T-helper 17 cell (primary cell): ENCODE data around the gene UQCR11. TPM values are rescaled to one million over a fixed set of nuclear protein-coding genes. Genes with fewer than 3 reads are reported as not detected.

ENCODE experiments used
- ATAC-seq: fragments of 150-1000 bp; cut with Tn5 transposase; 2 replicates; pipeline ENCODE4 v1.10.0; 2021; ENCODE audit warnings: mild to moderate bottlenecking, moderate library complexity
- DNase-seq, 3 donors: peaks; one replicate each; pipeline versions ENCODE4 v3.0.0 to v3.0.0-alpha.2; 2020 to 2021
- H3K9me3 ChIP-seq: one replicate; pipeline ENCODE4 v1.7.0; 2013; ENCODE audit warnings: low read length, mild to moderate bottlenecking; ENCODE audit not compliant: control insufficient read depth, poor library complexity, severe bottlenecking
- H3K27ac Mint-ChIP-seq: one replicate; pipeline ENCODE4 v1.8.0; 2022; ENCODE audit warnings: mild to moderate bottlenecking, moderate library complexity, mixed read lengths
- H3K27me3 Mint-ChIP-seq: one replicate; pipeline ENCODE4 v1.8.0; 2022; ENCODE audit warnings: mixed read lengths
- H3K36me3 Mint-ChIP-seq: one replicate; pipeline ENCODE4 v1.8.0; 2022; ENCODE audit warnings: low read depth, mixed read lengths
- H3K4me1 Mint-ChIP-seq: one replicate; pipeline ENCODE4 v1.8.0; 2022; ENCODE audit warnings: mild to moderate bottlenecking, mixed read lengths
- H3K4me3 Mint-ChIP-seq: one replicate; pipeline ENCODE4 v1.8.0; 2022; ENCODE audit warnings: mild to moderate bottlenecking, moderate library complexity, mixed read lengths
- total RNA-seq, 4 donors: library from RNA in 2 of 4; stranded (reverse) in 2 of 4; gene quantifications; one replicate each; pipeline ENCODE4 v1.2.3 and lab custom pipeline; 2022 to 2026

The UQCR11 gene
- total RNA-seq, 2 donors from 2014 or later: 125 to 128 TPM

DNA sequence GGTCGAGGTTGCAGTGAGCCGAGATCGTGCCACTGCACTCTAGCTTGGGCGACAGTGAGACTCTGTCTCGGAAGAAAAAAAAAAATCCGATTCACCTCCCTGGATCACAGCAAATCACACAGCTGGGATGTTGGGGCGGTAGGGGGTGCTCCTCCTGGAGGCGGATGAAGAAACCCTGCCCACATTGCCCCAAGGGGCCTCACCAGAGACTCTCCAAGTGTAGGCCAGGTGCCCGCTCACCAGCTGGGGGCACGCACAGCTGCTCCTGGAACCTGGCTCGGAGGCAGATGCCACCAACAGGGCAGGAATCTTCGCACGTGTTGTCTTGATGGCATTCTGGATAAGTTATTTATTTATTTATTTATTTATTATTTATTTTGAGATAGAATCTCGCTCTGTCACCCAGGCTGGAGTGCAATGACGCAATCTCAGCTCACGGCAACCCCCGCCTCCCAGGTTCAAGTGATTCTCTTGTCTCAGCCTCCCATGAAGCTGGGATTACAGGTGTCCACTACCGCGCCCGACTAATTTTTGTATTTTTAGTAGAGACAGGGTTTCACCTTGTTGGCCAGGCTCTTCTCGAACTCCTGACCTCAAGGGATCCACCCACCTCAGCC lies 3.1 kb downstream of the UQCR11 start:
- ATAC-seq: no peak
- Mint-ChIP-seq H3K27me3 (no peaks in the 10 kb centered on the region), H3K4me3 (no peak overlapping the region), H3K4me1 (peaks cover 25% of the 10 kb centered on the region), H3K27ac (no peak overlapping the region), H3K36me3 (no peaks in the 10 kb centered on the region)
- no peaks in the 10 kb centered on the region for H3K9me3 ChIP-seq
- no peak for DNase-seq

DNA sequence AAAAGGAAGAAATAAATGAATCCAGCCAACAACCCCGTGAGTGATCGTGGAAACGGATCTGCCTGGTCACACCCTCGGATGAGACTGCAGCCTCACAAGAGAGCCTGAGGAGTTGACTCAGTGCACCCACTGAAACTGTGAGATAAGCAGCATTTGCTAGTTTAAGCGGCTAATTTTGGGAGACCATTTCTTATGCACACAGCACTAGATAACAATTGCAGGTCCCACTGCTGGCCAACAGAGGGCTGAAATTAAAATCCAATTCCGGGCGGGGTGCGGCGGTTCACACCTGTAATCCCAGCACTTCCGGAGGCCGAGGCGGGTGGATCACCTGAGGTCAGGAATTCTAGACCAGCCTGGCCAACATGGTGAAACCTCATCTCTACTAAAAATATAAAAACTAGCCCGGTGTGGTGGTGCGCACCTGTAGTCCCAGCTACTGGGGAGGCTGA lies 3.6 kb downstream of the UQCR11 start:
- no peaks in the 10 kb centered on the region for H3K36me3 Mint-ChIP-seq
- H3K4me3 Mint-ChIP-seq: no peak overlapping the region
- no peaks in the 10 kb centered on the region for H3K27me3 Mint-ChIP-seq
- H3K9me3 ChIP-seq: no peaks in the 10 kb centered on the region
- peaks cover 25% of the 10 kb centered on the region for H3K4me1 Mint-ChIP-seq
- no peak overlapping the region for H3K27ac Mint-ChIP-seq
- no peak for DNase-seq
- no peak for ATAC-seq

GRCh38 chr19:1599460-1599846 lies 5.8 kb downstream of the UQCR11 start:
- no peaks in the 10 kb centered on the region for H3K27me3 Mint-ChIP-seq
- DNase-seq (no peak), ATAC-seq (no peak)
- H3K9me3 ChIP-seq: no peaks in the 10 kb centered on the region
- H3K27ac Mint-ChIP-seq: no peak overlapping the region
- H3K36me3 Mint-ChIP-seq: no peaks in the 10 kb centered on the region
- no peak overlapping the region for H3K4me3 Mint-ChIP-seq
- H3K4me1 Mint-ChIP-seq: peaks cover 16% of the 10 kb centered on the region

GRCh38 chr19:1598777-1599459 lies 6.3 kb downstream of the UQCR11 start:
- no peaks in the 10 kb centered on the region for H3K27me3 Mint-ChIP-seq
- DNase-seq (no peak), ATAC-seq (no peak)
- no peak overlapping the region for H3K4me3 Mint-ChIP-seq
- no peak overlapping the region for H3K27ac Mint-ChIP-seq
- no peaks in the 10 kb centered on the region for H3K36me3 Mint-ChIP-seq
- H3K9me3 ChIP-seq: no peaks in the 10 kb centered on the region
- H3K4me1 Mint-ChIP-seq: peaks cover 11% of the 10 kb centered on the region

- no peaks in the 10 kb centered on the region for H3K9me3 ChIP-seq
- H3K27me3 Mint-ChIP-seq: no peaks in the 10 kb centered on the region
- peak overlapping the region; percentile 90 for H3K27ac Mint-ChIP-seq
- ATAC-seq: no peak
- no peak for DNase-seq
- H3K36me3 Mint-ChIP-seq: no peaks in the 10 kb centered on the region
- peaks cover 17% of the 10 kb centered on the region for H3K4me1 Mint-ChIP-seq
- peak overlapping the region; percentile 91 for H3K4me3 Mint-ChIP-seq
Measured at GRCh38 chr19:1593501-1593772, 11.8 kb downstream of the UQCR11 start.

DNA sequence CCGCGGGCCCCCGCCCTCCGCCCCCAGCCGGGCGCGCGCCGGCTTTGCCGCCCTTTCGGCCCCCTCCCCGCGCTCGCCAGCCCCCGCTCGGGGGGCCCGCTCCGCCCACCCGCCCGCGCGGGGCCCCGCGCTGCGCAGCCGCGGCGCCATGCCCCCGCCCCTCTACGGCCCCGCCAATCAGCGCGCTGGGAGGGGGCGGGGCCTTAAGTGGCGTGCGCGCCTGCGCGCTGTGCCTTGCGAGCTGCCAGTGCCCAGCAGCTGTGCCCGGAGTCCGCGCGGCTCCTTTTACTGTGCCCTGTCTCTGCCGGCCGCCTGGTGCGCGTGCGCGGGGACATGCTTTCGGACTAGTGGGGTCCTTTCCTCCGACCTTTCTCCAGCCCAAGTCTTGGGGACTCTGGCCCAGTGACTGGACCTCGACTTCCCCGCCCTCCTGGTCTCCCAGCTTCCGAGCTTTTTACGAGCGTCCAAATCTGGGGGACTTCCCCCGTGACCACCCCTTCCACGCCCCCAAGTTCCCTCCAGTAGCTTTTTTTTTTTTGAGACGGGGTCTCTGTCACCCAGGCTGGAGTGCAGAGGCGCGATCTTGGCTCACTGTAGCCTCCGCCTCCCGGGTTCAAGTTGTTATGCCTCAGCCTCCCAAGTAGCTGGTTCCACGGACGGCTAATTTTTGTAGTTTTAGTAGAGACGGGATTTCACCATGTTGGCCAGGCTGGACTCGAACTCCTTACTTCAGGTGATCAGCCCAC lies 12.3 kb downstream of the UQCR11 start, which contains the start of gene MBD3:
MBD3 (minus strand) TSS at position 111 of the 746 bp plus-strand sequence. CDS start 234 bp downstream, outside the sequence.
- Mint-ChIP-seq H3K27me3 (no peaks in the 10 kb centered on the region), H3K4me1 (peaks cover 17% of the 10 kb centered on the region), H3K4me3 (peak within 1 kb of the TSS; percentile 91), H3K36me3 (no peaks in the 10 kb centered on the region), H3K27ac (peak within 1 kb of the TSS; percentile 90)
- no peaks in the 10 kb centered on the region for H3K9me3 ChIP-seq
- ATAC-seq (peak; percentile 85), DNase-seq (peak; percentile 82 to 89 (median 87))

GRCh38 chr19:1592024-1592754 lies 13.1 kb downstream of the UQCR11 start:
- peak overlapping the region; percentile 89 for H3K4me3 Mint-ChIP-seq
- DNase-seq (peak; percentile 77 to 84 (median 78)), ATAC-seq (peak; percentile 86)
- H3K27me3 Mint-ChIP-seq: no peaks in the 10 kb centered on the region
- peaks cover 19% of the 10 kb centered on the region for H3K4me1 Mint-ChIP-seq
- H3K27ac Mint-ChIP-seq: peak overlapping the region; percentile 90
- no peaks in the 10 kb centered on the region for H3K9me3 ChIP-seq
- H3K36me3 Mint-ChIP-seq: no peaks in the 10 kb centered on the region

DNA sequence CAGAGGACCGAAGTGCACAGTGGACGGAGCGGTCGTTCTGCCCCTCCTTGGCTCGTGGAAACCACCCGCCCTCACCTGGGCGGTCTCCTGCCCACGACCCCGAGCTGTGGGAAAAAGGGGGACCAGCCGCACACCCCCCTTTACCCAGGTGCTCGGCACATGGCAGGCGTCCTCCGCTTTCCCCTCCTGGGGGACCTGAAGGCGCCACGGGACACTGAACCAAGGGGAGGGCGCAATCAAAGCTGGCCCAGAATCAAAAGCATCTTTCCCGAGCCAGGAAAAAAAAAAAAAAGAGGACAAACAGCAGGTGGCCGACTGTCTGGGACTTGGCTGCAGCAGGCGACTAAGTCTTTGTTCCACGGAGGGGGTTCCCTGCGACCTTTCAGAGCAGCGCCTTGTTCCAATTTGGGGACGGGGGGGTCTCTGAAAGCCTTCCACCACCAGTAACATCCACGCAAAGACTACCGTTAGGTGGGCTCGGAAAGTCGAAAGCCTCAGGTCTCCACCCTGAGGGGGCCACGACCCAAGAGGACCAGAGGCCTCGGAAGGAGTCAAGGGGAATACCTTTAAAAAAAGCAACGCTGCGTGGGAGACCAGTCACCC lies 13.7 kb downstream of the UQCR11 start:
- H3K36me3 Mint-ChIP-seq: no peaks in the 10 kb centered on the region
- no peak for DNase-seq
- no peak for ATAC-seq
- H3K9me3 ChIP-seq: no peaks in the 10 kb centered on the region
- H3K27me3 Mint-ChIP-seq: no peaks in the 10 kb centered on the region
- peak overlapping the region; percentile 90 for H3K27ac Mint-ChIP-seq
- H3K4me3 Mint-ChIP-seq: peak overlapping the region; percentile 89
- peaks cover 19% of the 10 kb centered on the region for H3K4me1 Mint-ChIP-seq

GRCh38 chr19:1590641-1591397 lies 14.4 kb downstream of the UQCR11 start:
- Mint-ChIP-seq H3K27ac (peak overlapping the region; percentile 90), H3K36me3 (no peaks in the 10 kb centered on the region), H3K27me3 (no peaks in the 10 kb centered on the region), H3K4me3 (peak overlapping the region; percentile 89), H3K4me1 (peaks cover 19% of the 10 kb centered on the region)
- ATAC-seq (no peak), DNase-seq (no peak)
- no peaks in the 10 kb centered on the region for H3K9me3 ChIP-seq

GRCh38 chr19:1587872-1588271 lies 17.4 kb downstream of the UQCR11 start:
- H3K36me3 Mint-ChIP-seq: no peaks in the 10 kb centered on the region
- H3K27ac Mint-ChIP-seq: no peak overlapping the region
- no peak overlapping the region for H3K4me3 Mint-ChIP-seq

DNA sequence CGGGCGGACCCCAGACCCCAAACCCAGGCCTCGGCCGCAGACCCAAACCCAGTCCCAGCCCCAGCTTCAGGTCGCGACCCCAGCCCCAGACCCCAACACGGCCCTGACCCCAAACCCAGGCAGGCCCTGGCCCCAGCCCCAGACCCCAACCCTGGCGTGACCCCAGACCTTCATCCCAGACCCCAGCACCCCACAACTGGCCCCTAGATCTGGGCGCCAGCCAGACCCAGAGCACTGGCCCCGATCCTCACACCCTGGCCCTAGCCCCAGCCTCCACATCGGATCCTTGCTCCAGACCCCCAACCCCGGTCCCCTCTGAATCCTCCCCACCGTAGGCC lies 20.1 kb downstream of the UQCR11 start:
- no peak for DNase-seq
- Mint-ChIP-seq H3K27me3 (no peaks in the 10 kb centered on the region), H3K27ac (no peak overlapping the region), H3K4me3 (no peak overlapping the region), H3K36me3 (no peaks in the 10 kb centered on the region), H3K4me1 (peaks cover 8% of the 10 kb centered on the region)
- no peaks in the 10 kb centered on the region for H3K9me3 ChIP-seq
- no peak for ATAC-seq

More at GRCh38 chr19:1587872-1588271, 17.4 kb downstream of the UQCR11 start:
- DNase-seq (no peak), ATAC-seq (no peak)
- H3K9me3 ChIP-seq: no peaks in the 10 kb centered on the region
- Mint-ChIP-seq H3K4me1 (peaks cover 15% of the 10 kb centered on the region), H3K27me3 (no peaks in the 10 kb centered on the region)

GRCh38 chr19:1584500-1585242 lies 20.6 kb downstream of the UQCR11 start:
- Mint-ChIP-seq H3K27me3 (no peaks in the 10 kb centered on the region), H3K4me3 (no peak overlapping the region), H3K27ac (no peak overlapping the region), H3K4me1 (peaks cover 6% of the 10 kb centered on the region), H3K36me3 (peaks cover 2% of the 10 kb centered on the region)
- ATAC-seq (no peak), DNase-seq (no peak)
- no peaks in the 10 kb centered on the region for H3K9me3 ChIP-seq
